Tibial artery (tissue), 4 donors: ENCODE data around the gene IFNGR1.
A peak's percentile ranks its signal among the peaks of the same experiment; 100 is the strongest.

Experiments
- DNase-seq, 2 donors: peaks; one replicate each; pipeline ENCODE4 v3.0.0-alpha.2; 2019
- H3K27ac ChIP-seq, 2 donors: fragments of 200-600 bp; sonication (generic) in 1 of 2; 1 replicate in 1 of 2; 2 replicates in 1 of 2; pipeline ENCODE4 v1.5.1; 2018 to 2019; ENCODE audit warnings: mild to moderate bottlenecking in 1 of 2
- H3K27me3 ChIP-seq, 2 donors: fragments of 200-600 bp; sonication (generic) in 1 of 2; one replicate each; pipeline versions ENCODE4 v1.5.1 to v1.6.0; 2016 to 2019
- H3K36me3 ChIP-seq, 3 donors: fragments of 200-600 bp; sonication (generic) in 2 of 3; one replicate each; pipeline ENCODE4 v1.5.1; 2016 to 2019; ENCODE audit warnings: mild to moderate bottlenecking in 2 of 3
- H3K4me1 ChIP-seq, 4 donors: fragments of 200-600 bp; sonication (generic) in 2 of 4; 1 replicate in 3 of 4; 2 replicates in 1 of 4; pipeline ENCODE4 v1.5.1; 2016 to 2019
- H3K4me3 ChIP-seq, 2 donors: fragments of 200-600 bp; sonication (generic) in 1 of 2; 1 replicate in 1 of 2; 2 replicates in 1 of 2; pipeline ENCODE4 v1.5.1; 2018 to 2019; ENCODE audit warnings: mild to moderate bottlenecking in 2 of 2
- H3K9me3 ChIP-seq, 3 donors: fragments of 200-600 bp; sonication (generic) in 1 of 3; one replicate each; pipeline ENCODE4 v1.5.1; 2016 to 2019
- intact Hi-C: fragments of 100-400 bp; cut with DNase I; formaldehyde crosslinking; loops from one replicate; pipeline ENCODE4 v1.15.0; 2023; ENCODE audit warnings: low total_unique reads
- TF ChIP-seq, protein P1 (sequence below), 2 experiments: fragments of 200-600 bp in 1 of 2; fragments of 450-650 bp in 1 of 2; IDR thresholded peaks; one replicate each; pipeline ENCODE4 v1.5.1; 2017 to 2019; ENCODE audit warnings: antibody characterized with exemption in 2 of 2, mild to moderate bottlenecking in 1 of 2, moderate library complexity in 1 of 2

Gene IFNGR1

GRCh38 chr6:137229075-137229759 is 10.0 kb upstream of the IFNGR1 start:
- H3K27me3 ChIP-seq: no peaks in the 10 kb centered on the region
- no peaks in the 10 kb centered on the region for H3K9me3 ChIP-seq
- TF ChIP-seq, protein P1, sequence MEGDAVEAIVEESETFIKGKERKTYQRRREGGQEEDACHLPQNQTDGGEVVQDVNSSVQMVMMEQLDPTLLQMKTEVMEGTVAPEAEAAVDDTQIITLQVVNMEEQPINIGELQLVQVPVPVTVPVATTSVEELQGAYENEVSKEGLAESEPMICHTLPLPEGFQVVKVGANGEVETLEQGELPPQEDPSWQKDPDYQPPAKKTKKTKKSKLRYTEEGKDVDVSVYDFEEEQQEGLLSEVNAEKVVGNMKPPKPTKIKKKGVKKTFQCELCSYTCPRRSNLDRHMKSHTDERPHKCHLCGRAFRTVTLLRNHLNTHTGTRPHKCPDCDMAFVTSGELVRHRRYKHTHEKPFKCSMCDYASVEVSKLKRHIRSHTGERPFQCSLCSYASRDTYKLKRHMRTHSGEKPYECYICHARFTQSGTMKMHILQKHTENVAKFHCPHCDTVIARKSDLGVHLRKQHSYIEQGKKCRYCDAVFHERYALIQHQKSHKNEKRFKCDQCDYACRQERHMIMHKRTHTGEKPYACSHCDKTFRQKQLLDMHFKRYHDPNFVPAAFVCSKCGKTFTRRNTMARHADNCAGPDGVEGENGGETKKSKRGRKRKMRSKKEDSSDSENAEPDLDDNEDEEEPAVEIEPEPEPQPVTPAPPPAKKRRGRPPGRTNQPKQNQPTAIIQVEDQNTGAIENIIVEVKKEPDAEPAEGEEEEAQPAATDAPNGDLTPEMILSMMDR (IDR thresholded peaks at IDR 0.05): no peak
- H3K4me3 ChIP-seq: no peak overlapping the region
- intact Hi-C loops: no loop called here
- peaks cover 0 to 6% (median 2%) of the 10 kb centered on the region in 4 donors for H3K4me1 ChIP-seq
- no peak for DNase-seq
- no peaks in the 10 kb centered on the region for H3K36me3 ChIP-seq
- H3K27ac ChIP-seq: no peak overlapping the region

- H3K4me1 ChIP-seq: peaks cover 0 to 4% (median 0%) of the 10 kb centered on the region in 4 donors
- DNase-seq: no peak
- H3K36me3 ChIP-seq: no peaks in the 10 kb centered on the region
- intact Hi-C loops: no loop called here
- H3K4me3 ChIP-seq: no peak overlapping the region
- no peaks in the 10 kb centered on the region for H3K9me3 ChIP-seq
- TF ChIP-seq, protein P1 (IDR thresholded peaks at IDR 0.05): no peak
- peak overlapping the region; percentile 5 to 12 for H3K27ac ChIP-seq
- no peaks in the 10 kb centered on the region for H3K27me3 ChIP-seq
Measured at GRCh38 chr6:137227871-137228302, 8.7 kb upstream of the IFNGR1 start.

DNA sequence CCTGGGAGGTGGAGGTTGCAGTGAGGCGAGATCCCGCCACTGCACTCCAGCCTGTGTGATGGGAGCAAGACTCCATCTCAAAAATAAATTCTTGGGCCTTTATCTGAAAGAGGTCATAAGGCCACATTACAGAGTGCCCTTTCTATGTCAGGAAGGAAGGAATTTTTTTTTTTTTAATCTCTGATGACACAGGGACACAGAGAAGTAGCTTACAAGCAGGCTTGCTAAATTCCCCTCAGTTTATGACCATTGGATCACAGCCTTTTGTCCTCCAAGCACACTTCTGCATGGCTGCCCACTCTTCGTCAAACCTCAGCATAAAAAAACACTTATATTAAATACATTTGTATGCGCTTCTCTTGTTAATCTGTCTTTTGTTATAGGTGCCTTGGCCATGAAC is 7.5 kb upstream of the IFNGR1 start:
- Histone ChIP-seq H3K9me3 (no peaks in the 10 kb centered on the region), H3K4me1 (peaks cover 0 to 8% (median 0%) of the 10 kb centered on the region in 4 donors), H3K4me3 (no peak overlapping the region), H3K27ac (no peak overlapping the region), H3K36me3 (no peaks in the 10 kb centered on the region), H3K27me3 (no peaks in the 10 kb centered on the region)
- DNase-seq: no peak
- TF ChIP-seq, protein P1 (IDR thresholded peaks at IDR 0.05): no peak
- intact Hi-C loops: no loop called here

DNA sequence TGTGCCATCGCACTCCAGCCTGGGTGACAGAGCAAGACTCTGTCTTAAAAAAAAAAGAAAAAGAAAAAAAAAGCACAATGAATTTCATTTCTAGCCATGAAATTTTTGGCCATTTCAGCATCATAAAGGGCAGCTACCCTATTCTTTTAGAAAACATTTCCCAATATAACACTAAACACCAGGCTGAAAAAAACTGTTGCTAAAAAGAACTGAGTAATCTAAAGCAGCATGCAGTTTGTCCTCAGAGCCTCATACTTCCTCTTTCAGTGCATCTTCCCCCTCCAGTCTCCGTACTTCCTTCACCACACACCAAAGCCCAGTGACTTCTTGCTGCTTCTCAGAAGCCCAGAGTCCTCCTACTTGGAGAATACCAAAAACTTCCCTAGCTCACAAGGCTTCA is 5.6 kb upstream of the IFNGR1 start:
- intact Hi-C loops: no loop called here
- H3K4me3 ChIP-seq: no peak overlapping the region
- no peak for DNase-seq
- peaks cover 0 to 10% (median 3%) of the 10 kb centered on the region in 4 donors for H3K4me1 ChIP-seq
- TF ChIP-seq, protein P1 (IDR thresholded peaks at IDR 0.05): no peak
- H3K27ac ChIP-seq: no peak overlapping the region
- H3K9me3 ChIP-seq: no peaks in the 10 kb centered on the region
- no peaks in the 10 kb centered on the region for H3K27me3 ChIP-seq
- H3K36me3 ChIP-seq: no peaks in the 10 kb centered on the region

DNA sequence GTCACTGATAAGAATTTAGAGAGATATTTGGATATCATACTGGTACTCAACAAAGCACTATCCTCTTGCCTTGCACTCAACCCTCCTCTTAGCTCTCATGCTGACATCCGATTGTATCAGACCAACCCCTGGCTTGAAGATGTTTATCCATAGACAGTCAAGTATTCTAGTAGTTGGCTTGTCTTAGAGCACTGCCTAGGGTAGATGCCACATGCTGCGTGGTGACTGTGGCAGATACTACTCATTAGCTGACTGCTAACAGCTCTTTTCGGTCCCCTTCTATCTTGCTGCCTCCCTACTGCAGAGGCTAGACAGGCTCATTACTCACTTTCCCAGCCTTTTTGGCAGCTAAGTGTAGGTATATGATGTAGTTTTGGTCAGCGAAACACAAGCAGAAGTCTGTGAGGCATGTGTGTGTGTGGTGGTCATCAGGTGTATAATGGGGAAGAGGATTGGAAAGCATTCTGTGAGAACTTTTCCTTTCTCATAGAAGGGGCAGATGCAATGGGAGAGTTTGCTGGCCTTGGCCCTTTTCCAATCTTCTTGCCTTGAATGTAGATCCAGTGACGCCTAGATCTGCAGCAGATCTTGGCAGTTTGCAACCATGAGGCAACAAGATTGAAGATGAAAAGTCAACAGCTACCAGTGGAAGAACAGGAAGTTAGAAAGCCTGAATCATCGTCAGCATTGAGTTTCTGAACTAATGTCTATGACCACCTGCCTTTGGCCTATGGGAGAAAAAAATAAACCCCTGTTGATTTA is 4.4 kb upstream of the IFNGR1 start:
- Histone ChIP-seq H3K4me3 (no peak overlapping the region), H3K4me1 (peaks cover 0 to 15% (median 6%) of the 10 kb centered on the region in 4 donors), H3K36me3 (no peaks in the 10 kb centered on the region), H3K27ac (peak overlapping the region in 1 of 2 donors; percentile 18), H3K9me3 (no peaks in the 10 kb centered on the region), H3K27me3 (no peaks in the 10 kb centered on the region)
- TF ChIP-seq, protein P1 (IDR thresholded peaks at IDR 0.05): no peak
- intact Hi-C loops: no loop called here
- peak; percentile 66 to 74 for DNase-seq
